CD1c-positive myeloid dendritic cell (primary cell): Measurements from ENCODE around the gene PRSS2.

Experiments
- DNase-seq: peaks from one replicate; pipeline ENCODE4 v3.0.0-alpha.2; 2016; ENCODE audit errors: extremely low spot score

Gene PRSS2

DNA sequence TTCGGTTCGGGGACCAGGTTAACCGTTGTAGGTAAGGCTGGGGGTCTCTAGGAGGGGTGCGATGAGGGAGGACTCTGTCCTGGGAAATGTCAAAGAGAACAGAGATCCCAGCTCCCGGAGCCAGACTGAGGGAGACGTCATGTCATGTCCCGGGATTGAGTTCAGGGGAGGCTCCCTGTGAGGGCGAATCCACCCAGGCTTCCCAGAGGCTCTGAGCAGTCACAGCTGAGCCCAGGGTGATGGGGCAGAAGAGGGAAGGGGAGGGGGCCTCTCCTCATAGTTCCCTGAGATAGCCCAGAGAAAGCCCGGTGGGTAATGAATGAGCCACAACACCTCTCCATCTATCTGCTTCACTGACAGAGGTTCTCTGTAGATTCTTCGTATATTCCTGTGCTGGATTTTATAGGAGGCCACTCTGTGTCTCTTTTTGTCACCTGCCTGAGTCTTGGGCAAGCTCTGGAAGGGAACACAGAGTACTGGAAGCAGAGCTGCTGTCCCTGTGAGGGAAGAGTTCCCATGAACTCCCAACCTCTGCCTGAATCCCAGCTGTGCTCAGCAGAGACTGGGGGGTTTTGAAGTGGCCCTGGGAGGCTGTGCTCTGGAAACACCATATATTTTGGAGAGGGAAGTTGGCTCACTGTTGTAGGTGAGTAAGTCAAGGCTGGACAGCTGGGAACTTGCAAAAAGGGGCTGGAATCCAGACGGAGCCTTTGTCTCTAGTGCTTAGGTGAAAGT, 16.4 kb downstream of the PRSS2 start:
- DNase-seq = no peak

DNA sequence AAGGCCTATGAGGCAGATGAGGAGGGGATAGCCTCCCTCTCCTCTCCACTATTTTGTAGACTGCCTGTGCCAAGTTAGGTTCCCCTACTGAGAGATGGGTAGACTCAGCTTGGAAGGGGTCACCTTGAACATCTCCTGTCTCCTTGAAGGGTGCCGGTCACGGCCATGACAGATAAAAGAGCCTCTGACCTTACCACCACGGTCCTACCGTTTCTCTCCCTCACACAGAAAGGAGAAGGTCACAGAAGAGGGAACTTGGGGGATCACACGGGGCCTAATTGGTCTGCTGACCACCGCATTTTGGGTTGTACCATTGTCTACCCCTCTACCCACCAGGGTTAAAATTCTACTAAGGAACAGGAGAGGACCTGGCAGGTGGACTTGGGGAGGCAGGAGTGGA, 17.0 kb downstream of the PRSS2 start:
- no peak for DNase-seq

DNA sequence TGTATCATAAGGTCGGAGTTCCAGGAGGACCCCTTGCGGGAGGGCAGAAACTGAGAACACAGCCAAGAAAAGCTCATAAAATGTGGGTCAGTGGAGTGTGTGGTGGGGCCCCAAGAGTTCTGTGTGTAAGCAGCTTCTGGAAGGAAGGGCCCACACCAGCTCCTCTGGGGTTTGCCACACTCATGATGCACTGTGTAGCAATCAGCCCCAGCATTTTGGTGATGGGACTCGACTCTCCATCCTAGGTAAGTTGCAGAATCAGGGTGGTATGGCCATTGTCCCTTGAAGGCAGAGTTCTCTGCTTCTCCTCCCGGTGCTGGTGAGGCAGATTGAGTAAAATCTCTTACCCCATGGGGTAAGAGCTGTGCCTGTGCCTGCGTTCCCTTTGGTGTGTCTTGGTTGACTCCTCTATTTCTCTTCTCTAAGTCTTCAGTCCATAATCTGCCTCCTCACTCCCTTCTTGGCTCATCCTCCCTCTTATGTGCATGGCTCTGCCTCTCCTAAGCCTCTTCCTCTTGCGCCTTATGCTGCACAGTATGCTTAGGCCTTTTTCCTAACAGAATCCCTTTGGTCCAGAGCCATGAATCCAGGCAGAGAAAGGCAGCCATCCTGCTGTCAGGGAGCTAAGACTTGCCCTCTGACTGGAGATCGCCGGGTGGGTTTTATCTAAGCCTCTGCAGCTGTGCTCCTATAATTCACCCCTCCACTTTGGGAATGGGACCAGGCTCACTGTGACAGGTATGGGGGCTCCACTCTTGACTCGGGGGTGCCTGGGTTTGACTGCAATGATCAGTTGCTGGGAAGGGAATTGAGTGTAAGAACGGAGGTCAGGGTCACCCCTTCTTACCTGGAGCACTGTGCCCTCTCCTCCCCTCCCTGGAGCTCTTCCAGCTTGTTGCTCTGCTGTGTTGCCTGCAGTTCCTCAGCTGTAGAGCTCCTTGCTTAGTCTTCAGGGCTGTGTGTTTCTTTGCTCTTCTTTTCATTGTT, 17.8 kb downstream of the PRSS2 start:
- no peak for DNase-seq

DNA sequence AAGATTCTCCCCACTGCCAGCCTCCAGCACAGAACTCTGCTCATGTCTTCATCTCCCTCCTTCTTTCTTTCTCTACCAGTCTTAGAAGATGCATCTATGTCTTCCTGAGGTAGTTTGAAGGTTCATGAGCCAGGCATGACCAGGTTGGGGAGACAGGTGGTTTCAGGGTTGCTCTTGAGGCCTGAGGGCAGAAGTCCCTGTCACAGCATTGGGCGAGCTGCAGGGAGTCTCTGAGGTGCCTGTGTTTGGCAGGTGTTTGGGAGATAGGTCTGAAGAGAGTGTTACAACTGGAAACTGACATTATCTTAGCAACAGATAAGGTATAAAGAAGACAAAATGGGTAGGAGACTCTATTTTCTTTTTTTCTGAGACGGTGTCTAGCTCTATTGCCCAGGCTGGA, 18.7 kb downstream of the PRSS2 start:
- no peak for DNase-seq

DNA sequence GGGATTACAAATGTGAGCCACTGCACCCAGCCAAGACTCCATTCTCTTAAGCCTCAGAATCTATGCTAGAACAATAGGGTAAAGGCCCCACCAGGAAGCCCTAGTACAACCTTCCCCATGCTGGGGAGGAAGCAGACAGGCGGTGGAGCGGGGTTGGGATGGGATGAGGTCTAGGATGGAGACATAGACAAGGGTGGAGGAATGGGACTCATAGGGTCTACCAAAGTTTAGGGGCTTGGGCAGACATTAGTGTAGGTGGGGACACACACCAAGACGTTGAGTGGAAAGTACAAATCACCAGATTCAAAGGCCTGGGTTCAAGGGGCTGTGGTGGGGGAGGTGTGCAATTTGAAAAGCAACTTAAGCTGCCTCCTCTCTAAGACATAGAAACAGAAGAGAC, 19.3 kb downstream of the PRSS2 start:
- DNase-seq = no peak

DNA sequence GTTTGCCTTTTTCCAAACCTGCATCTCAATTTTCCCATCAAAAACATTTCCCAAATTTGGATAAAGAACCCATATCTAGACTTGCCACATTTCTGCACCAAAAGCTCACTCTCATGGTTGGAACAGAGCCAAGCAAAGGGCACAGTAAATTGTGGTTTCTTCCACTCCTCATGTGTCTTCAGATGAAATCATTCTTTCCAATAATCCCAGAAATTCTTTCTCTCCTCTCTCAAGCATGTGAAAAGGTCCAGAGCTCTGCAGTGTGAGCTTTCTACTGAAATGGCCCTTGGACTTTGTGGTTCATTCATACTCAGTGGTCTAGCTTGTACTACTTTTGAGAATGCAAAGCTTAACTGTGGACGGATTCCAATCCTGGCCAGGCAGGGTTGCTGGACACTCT, 19.8 kb downstream of the PRSS2 start:
- no peak for DNase-seq

DNA sequence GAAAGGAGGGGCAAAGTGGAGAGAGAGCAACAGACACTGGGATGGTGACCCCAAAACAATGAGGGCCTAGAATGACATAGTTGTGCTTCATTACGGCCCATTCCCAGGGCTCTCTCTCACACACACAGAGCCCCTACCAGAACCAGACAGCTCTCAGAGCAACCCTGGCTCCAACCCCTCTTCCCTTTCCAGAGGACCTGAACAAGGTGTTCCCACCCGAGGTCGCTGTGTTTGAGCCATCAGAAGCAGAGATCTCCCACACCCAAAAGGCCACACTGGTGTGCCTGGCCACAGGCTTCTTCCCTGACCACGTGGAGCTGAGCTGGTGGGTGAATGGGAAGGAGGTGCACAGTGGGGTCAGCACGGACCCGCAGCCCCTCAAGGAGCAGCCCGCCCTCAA, 20.7 kb downstream of the PRSS2 start:
- no peak for DNase-seq

DNA sequence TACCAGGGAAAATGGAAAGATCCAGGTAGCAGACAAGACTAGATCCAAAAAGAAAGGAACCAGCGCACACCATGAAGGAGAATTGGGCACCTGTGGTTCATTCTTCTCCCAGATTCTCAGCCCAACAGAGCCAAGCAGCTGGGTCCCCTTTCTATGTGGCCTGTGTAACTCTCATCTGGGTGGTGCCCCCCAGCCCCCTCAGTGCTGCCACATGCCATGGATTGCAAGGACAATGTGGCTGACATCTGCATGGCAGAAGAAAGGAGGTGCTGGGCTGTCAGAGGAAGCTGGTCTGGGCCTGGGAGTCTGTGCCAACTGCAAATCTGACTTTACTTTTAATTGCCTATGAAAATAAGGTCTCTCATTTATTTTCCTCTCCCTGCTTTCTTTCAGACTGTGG, 21.4 kb downstream of the PRSS2 start:
- DNase-seq = no peak

DNA sequence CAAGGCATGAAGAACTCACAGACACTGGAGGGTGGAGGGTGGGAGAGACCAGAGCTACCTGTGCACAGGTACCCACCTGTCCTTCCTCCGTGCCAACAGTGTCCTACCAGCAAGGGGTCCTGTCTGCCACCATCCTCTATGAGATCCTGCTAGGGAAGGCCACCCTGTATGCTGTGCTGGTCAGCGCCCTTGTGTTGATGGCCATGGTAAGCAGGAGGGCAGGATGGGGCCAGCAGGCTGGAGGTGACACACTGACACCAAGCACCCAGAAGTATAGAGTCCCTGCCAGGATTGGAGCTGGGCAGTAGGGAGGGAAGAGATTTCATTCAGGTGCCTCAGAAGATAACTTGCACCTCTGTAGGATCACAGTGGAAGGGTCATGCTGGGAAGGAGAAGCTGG, 21.8 kb downstream of the PRSS2 start:
- DNase-seq = no peak

DNA sequence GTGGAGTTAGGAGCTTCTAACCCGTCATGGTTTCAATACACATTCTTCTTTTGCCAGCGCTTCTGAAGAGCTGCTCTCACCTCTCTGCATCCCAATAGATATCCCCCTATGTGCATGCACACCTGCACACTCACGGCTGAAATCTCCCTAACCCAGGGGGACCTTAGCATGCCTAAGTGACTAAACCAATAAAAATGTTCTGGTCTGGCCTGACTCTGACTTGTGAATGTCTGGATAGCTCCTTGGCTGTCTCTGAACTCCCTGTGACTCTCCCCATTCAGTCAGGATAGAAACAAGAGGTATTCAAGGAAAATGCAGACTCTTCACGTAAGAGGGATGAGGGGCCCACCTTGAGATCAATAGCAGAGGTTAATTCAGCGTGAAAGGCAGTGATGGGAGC, 22.4 kb downstream of the PRSS2 start:
- no peak for DNase-seq

DNA sequence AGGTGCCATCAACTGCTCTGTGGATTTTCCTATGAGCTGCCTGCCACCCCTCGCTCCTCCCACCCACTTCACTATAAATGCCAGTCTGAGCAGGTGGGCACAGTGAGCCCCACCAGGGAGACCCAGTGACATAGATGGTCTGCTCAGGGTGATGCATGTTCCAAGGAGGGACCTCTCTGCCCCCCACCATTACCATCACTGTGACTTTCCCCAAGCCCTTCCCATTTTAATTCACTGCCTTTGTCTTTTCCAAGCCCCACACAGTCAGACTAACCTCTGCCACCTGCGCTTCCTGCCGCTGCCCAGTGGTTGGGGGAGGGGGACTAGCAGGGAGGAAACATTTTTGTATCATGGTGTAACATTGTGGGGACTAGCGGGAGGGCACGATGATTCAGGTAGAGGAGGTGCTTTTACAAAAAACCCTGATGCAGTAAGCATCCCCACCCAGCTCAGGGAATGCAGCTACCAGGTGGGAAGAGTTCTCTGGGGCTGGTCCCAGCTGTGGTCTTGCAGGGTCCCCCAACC, 24.6 kb downstream of the PRSS2 start:
- no peak for DNase-seq

DNA sequence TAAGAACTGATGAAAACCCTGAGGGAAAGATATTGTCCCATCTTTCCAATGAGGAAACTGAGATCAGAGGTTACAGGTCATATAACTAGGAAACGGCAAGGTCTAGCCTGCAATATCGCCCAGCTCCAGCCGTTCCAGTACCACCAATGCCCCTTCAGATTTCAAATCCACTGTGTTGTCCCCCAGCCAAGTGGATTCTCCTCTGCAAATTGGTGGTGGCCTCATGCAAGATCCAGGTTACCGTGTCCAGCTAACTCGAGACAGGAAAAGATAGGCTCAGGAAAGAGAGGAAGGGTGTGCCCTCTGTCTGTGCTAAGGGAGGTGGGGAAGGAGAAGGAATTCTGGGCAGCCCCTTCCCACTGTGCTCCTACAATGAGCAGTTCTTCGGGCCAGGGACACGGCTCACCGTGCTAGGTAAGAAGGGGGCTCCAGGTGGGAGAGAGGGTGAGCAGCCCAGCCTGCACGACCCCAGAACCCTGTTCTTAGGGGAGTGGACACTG, 25.3 kb downstream of the PRSS2 start:
- DNase-seq = no peak

DNA sequence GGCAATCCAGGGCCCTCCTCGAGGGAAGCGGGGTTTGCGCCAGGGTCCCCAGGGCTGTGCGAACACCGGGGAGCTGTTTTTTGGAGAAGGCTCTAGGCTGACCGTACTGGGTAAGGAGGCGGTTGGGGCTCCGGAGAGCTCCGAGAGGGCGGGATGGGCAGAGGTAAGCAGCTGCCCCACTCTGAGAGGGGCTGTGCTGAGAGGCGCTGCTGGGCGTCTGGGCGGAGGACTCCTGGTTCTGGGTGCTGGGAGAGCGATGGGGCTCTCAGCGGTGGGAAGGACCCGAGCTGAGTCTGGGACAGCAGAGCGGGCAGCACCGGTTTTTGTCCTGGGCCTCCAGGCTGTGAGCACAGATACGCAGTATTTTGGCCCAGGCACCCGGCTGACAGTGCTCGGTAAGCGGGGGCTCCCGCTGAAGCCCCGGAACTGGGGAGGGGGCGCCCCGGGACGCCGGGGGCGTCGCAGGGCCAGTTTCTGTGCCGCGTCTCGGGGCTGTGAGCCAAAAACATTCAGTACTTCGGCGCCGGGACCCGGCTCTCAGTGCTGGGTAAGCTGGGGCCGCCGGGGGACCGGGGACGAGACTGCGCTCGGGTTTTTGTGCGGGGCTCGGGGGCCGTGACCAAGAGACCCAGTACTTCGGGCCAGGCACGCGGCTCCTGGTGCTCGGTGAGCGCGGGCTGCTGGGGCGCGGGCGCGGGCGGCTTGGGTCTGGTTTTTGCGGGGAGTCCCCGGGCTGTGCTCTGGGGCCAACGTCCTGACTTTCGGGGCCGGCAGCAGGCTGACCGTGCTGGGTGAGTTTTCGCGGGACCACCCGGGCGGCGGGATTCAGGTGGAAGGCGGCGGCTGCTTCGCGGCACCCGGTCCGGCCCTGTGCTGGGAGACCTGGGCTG, 26.0 kb downstream of the PRSS2 start:
- DNase-seq = no peak

DNA sequence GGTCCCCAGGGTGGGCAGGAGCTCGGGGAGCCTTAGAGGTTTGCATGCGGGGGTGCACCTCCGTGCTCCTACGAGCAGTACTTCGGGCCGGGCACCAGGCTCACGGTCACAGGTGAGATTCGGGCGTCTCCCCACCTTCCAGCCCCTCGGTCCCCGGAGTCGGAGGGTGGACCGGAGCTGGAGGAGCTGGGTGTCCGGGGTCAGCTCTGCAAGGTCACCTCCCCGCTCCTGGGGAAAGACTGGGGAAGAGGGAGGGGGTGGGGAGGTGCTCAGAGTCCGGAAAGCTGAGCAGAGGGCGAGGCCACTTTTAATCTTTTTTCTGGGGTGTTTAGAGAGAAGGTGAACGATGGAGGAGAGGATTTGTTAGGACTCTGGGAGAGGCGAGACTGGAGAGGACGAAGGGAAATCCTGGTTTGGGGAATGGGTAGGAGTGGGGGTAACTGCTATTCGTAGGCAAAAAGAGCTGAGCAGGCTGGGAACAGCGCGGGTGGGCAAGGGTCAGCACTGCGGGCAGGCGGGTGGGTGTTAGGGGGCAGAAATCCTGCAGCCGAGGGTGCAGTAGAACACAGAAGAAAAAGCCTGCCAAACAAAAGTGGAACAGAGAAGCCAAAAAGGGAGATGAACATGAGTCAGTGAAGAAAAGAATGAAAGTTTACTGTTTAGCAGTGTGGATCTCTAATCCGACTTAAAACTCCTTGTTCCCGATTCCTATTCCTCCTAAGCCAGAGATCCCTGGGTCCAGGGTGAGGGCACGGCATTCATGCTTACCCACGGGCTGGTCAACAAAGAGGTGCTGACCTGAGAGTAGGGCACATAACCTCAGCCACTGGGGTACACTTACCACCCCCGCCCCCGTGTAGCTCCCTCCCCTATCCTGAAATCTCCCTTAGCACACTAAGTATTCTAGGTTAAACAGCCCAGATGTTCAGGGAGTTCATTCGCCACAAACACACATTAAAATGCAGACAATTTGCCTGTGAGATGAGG, 26.9 kb downstream of the PRSS2 start:
- no peak for DNase-seq

DNA sequence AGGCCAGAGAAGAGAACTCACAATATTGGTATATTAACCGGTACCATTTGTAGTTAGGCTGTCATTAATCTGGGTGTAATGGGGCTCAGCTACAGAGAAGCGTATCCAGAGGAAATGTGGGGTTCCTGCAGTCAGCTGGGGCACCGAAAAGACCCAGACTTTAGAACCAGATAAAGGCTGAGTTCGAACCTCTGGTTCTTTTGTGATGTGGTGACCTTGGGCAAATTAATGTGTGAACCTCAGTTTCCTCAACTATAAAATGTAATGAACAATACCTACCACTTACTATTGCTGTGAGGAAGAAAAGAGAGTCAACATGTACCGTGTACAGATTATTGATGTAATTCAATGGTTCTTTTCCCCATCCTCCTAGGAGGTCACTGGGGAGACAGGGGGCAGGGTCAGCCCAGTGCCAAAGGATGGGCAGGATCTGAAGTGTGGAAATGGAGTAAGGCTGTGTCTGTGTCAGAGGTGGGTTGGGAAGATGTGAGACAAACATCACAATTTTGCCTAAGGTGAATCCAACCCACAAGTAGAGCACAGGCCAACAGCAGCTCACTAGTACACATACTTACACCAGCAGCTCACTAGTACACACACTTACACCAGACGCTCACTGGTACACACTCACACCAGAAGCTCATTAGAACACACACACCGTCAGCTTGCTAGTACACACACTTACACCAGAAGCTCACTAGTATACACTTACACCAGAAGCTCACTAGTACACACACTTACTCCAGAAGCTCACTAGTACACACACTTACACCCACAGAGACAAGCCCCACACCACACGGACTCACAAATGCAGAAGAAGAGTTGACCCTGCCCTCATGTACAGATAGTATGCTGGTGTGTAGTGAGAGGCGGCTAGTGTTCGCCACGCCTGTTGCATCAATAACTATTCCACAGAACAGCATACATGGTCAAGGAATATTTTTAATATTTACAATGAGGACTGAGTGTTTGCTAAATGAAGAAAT, 28.0 kb downstream of the PRSS2 start:
- DNase-seq = no peak

DNA sequence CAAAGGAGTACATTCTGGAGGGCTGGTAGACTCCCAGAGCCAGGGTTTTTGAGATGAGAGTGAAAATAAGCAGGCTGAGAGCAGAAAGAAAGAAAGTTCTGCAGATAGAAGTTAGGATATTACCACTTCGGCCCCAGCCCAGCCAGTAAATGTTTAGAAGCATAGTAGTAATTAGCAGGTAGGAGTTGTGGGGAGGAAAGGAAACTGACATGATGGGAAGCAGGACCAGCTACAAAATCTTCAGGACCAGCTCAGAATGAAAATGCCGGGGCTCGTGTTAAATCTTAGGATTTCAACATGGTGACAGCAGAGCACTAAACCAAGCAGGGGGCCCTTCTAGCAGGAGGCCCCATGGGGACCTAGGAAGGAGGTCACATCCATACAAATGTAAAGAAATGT, 28.7 kb downstream of the PRSS2 start:
- no peak for DNase-seq

DNA sequence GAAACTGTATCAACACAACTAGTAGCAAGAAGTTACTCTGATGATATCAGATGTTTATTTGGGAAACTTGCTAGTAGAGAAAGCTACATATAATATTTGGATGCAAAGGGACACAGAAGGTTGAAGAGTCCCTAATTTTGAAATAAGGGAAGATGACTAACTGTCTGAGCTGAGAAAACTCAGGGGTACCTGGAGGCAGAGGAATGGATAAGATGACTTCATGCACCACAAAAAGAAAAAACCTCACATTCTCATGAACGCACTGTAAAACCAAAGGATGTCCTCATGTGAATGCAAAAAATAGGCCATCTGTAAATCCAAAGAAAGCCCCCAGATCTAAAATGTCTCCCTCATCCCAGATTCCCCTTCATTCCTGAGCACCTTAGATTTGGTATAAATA, 29.3 kb downstream of the PRSS2 start:
- no peak for DNase-seq

DNA sequence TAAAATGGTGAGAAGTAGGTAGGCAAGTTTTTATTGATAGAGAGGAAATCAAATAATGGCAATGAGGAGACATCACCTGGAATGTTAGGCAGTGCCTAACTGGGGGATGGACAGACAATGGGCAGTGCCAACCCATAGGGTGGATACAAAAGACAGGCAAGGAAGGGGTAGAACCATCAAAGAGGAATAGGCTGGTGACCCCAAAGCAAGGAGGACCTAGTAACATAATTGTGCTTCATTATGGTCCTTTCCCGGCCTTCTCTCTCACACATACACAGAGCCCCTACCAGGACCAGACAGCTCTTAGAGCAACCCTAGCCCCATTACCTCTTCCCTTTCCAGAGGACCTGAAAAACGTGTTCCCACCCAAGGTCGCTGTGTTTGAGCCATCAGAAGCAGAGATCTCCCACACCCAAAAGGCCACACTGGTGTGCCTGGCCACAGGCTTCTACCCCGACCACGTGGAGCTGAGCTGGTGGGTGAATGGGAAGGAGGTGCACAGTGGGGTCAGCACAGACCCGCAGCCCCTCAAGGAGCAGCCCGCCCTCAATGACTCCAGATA, 30.0 kb downstream of the PRSS2 start:
- no peak for DNase-seq
